Esophagus squamous epithelium (tissue), 4 donors: ENCODE results near the gene CELA2B.

Experiments used
- POLR2A ChIP-seq, 4 donors: fragments of 450-650 bp; IDR thresholded peaks; one replicate each; pipeline ENCODE4 v1.6.1; 2017; ENCODE audit warnings: antibody characterized with exemption in 4 of 4, mild to moderate bottlenecking in 4 of 4, moderate library complexity in 3 of 4
- TF ChIP-seq, protein P1 (sequence below), 6 experiments: fragments of 450-650 bp in 4 of 6; fragments of 200-600 bp in 2 of 6; sonication (generic) in 2 of 6; IDR thresholded peaks; one replicate each; pipeline ENCODE4 v1.5.1; 2016 to 2019; ENCODE audit warnings: antibody characterized with exemption in 6 of 6, mild to moderate bottlenecking in 4 of 6, moderate library complexity in 4 of 6

DNA sequence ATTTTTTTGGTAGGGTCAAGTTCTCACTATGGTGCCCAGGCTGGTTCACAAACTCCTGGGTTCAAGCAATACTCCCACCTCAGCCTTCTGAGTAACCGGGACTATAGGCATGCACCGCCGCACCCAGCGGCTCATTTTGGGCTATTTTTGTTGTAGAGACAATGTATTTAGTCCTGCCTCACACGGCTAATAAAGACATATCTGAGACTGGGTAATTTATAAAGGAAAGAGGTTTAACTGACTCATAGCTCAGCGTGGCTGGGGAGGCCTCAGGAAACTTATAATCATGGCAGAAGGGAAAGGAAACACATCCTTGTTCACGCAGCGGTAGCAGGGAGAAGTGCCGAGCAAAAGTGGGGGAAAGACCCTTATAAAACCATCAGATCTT lies 15.2 kb upstream of the CELA2B start:
- TF ChIP-seq, protein P1, sequence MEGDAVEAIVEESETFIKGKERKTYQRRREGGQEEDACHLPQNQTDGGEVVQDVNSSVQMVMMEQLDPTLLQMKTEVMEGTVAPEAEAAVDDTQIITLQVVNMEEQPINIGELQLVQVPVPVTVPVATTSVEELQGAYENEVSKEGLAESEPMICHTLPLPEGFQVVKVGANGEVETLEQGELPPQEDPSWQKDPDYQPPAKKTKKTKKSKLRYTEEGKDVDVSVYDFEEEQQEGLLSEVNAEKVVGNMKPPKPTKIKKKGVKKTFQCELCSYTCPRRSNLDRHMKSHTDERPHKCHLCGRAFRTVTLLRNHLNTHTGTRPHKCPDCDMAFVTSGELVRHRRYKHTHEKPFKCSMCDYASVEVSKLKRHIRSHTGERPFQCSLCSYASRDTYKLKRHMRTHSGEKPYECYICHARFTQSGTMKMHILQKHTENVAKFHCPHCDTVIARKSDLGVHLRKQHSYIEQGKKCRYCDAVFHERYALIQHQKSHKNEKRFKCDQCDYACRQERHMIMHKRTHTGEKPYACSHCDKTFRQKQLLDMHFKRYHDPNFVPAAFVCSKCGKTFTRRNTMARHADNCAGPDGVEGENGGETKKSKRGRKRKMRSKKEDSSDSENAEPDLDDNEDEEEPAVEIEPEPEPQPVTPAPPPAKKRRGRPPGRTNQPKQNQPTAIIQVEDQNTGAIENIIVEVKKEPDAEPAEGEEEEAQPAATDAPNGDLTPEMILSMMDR (IDR thresholded peaks at IDR 0.05): no peak
- TF ChIP-seq POLR2A (IDR thresholded peaks at IDR 0.05): no peak
